DMS114 treated with DMSO at 0.1 percent for 48 hours (cell line): ENCODE results near the gene TMEM169.
"Not testable (repeated sequence)": the region's sequence is repeated elsewhere in the genome, so short reads cannot be mapped to it uniquely, and the experiment has no call there.

Experiments used
- DNase-seq: peaks from one replicate; lab custom pipeline; 2025; ENCODE audit not compliant: unreplicated experiment; lab: John Stamatoyannopoulos, UW

Gene TMEM169

DNA sequence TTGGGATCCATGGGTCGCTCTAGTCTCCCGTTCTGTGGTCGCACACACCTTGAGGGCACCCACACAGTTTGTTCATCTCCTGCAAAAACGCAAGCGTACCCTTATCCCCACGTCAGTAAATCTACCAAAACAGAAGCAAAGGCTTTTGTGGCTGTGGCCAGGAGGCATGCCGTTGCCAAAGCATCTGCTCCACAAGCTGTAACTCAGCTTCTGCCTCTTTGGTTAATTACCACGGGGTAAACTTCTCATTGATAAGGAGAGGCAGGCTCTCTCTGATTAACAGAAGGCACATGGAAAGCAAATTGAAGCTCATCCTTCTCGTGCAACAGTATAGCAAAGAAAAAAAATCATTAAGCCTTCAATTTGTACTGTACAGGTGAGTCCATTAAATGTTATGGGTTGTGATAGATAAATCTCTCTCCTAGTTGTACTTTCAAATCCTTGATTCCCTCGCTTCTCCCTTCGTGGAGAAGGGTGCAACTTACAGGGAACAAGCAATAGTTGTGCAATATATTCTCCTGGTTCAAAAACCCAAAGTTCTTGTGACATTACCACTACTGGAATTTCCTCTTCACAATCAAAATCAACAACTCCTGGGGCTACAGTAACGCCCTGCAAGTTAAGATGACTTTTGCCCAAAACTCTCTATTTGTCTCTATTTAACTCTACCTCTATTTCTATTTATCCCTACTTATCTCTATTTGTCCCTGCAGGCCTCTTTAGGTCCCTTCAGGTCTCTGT, 10.4 kb upstream of the TMEM169 start:
- DNase-seq = no peak

DNA sequence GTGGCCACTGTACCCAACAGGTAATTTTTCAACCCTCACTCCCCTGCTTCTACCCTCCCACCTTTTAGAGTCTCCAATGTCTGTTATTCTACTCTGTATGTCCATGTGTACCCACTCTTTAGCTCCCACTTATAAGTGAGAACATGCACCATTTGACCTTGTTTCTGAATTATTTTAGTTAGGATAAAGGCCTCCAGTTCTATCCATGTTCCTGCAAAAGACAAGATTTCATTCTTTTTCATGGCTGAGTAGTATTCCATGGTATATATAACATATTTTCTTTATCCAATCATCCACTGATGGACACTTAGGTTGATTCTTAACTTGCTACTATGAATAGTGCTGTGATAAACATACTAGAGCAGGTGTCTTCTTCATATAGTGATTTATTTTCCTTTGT, 9.2 kb upstream of the TMEM169 start:
- no peak for DNase-seq

DNA sequence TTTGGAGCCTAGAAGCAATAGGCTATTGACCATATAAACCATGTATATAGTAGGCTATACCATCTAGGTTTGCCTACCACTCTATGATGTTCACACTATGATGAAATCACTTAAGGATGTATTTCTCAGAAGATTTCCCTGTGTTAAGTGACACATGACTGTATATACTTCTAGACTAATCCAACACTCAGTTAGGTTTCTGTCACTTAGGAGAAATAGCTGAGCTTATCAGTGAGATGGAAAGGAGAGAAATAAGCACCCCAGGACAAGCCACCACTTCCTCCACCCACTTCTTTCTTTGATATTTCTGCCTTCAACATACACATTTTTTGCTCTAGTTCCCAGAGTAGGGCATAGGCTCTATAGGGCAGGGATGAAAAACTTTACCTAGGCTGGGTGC, 7.9 kb upstream of the TMEM169 start:
- DNase-seq = no peak

DNA sequence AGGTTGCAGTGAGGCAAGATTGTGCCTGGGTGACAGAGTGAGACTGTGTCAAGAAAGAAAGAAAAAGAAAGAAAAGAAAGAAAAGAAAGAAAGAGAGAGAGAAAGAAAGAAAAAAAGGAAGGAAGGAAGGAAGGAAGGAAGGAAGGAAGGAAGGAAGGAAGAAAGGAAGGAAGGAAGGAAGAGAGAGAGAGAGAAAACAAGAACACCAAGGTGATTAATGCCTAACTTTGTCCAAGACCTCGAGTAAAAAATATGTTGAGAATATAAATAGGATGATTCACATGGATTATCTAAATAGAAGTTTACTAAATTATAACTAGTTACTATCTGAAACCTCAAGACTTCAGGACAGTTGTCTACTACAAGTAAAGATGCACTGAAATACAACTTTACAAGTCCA, 7.3 kb upstream of the TMEM169 start:
- DNase-seq = no peak

DNA sequence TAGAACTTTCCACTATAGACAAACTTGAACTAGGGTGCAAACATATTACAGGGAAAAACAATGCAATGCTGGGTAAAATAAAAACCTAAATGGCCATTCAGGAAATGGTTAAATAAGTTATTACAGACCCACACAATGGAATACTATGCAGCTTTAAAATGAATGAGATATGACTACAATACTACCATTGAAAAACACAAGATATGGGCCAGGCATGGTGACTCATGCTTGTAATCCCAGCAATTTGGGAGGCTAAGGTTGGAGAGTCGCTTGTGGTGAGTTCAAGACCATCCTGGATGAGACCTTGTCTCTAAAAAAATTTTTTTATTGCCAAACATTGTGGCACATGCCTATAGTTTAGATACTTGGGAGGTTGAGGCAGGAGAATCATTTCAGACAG, 6.9 kb upstream of the TMEM169 start:
- DNase-seq = no peak

DNA sequence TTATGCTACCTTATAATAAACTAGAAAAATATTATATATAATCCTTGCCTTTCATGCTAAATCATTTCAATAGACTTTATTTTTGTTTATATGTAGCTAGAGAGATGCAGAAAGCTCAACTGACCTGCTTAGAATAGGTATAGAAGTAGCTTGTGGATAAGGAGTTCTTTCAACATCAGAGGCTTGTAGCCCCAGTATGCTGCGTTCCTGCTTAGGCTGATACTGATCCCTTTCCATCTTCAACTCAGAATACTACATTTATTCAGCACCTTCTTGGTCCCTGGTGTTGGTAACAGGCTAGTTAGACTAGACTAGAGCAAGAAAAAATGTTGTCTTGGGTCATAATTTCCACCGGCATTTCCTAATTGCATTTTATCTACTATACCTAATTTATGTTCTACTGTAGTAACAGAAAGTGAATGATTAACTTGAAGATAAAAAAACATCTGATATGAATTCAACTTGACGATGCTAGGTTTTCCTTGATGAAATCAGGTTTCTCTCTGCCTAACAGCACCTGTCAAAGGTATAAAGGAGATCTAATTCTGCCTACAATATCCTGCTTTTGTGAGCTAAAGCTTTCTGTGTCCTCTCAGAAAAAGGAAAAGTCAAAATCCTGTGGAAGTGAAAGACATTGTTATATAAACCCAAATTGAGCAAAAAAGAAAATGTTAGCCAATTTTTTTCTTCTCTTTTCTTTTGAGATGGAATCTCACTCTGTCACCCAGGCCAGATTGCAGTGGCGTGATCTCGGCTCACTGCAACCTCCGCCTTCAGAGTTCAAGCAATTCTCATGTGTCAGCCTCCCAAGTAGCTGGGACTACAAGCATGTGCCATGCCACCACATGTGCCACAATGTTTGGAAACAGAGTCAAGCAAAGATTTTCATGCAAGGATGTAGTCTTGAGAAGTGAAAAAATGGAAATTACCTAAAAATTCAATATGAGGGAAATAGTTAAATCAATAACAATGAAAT, 5.9 kb upstream of the TMEM169 start:
- no peak for DNase-seq

DNA sequence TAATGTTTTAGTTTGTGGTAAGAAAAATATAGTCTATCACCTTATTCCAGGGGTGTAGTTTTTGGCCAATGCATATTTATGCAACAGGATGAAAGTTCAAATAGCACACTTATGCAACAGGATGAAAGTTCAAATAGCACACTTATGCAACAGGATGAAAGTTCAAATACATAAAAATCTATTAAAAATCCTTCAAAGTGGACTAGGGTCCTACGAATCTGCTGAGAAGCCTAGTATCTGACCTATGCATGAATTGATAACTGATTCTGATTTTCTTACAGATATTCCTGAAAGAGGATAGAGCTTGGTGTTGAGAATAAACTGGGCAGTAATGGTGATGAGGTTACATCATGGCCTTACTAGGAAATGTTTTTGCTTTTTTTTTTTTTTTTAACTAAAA, 2.9 kb upstream of the TMEM169 start:
- no peak for DNase-seq

DNA sequence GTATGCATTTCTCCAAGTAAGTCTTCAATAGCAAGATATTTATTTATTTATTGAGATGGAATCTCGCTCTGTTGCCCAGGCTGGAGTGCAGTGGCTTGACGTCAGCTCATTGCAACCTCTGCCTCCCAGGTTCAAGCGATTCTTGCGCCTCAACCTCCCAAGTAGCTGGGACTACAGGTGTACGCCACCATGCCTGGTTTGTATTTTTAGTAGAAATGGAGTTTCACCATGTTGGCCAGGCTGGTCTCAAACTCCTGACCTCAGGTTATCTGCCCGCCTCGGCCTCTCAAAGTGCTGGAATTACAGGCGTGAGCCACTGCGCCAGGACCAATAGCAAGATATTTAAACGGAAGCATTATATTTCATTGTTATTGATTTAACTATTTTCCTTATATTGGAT, 1.7 kb upstream of the TMEM169 start:
- not testable (repeated sequence) for DNase-seq

DNA sequence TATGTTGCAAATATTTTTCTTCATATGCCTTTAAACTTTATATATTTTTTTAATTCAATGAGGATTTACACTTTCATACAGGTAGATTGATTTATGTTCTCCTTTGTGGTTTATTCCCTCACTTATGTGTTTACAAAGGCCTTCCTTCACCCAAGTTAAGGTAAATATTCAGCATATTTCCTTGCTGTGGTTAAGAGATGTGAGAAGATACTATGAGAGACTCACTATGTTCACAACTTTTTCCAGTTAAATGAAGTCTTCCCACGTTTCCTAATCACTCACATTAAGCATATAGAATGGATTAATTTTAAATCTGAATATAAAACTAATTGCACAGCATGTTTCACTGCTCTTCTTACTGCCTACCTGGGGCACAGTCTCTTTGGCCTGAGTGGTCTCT, 707 bp upstream of the TMEM169 start:
- DNase-seq = no peak

DNA sequence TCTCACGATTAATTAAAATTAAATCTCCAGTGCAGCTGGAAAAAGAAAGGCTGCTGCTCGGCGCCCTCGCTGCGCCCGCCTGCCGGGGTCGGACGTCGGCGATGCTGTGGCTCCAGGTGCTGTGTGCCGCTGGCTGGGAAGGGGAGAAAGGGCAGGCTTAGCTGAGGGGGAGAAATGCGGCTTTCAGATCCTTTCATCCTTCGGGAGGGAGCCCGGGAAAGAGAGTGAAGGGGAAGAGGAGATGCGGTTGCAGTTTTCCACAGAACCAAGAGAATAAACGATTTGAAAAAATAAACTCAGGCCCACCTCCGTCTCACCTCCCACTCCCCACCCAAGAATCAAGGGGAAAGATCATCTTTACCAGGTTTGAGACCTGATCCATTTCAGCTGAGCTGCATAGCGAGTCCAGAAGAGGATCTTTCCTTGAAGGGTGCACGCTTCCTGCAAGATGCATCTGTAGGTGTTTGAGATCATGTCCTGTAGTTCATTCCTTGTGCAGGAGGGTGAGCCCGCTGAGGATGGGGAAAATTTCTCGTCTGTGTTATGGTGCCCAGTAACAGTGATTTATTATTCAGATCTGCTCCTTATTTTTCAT, 495 bp downstream of the TMEM169 start:
- DNase-seq = no peak

DNA sequence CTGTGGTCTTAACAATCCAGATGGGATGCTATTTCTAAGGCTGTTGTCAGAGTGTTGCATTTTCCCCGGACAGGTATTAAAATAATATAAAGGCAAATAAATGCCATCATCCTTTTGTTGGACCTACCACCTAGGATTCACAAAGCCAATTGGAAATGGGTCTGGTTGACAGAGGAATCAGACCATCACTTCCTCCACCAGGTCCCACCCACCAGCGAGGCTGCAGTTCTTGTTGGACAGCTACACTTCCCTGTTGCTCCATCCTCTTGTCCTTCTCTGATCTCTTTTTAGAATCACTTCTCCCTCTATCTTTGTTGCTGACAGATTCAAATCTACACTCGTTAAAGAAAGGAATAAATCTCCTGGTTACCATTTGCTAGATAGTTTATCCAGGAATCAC, 1.1 kb downstream of the TMEM169 start:
- no peak for DNase-seq

DNA sequence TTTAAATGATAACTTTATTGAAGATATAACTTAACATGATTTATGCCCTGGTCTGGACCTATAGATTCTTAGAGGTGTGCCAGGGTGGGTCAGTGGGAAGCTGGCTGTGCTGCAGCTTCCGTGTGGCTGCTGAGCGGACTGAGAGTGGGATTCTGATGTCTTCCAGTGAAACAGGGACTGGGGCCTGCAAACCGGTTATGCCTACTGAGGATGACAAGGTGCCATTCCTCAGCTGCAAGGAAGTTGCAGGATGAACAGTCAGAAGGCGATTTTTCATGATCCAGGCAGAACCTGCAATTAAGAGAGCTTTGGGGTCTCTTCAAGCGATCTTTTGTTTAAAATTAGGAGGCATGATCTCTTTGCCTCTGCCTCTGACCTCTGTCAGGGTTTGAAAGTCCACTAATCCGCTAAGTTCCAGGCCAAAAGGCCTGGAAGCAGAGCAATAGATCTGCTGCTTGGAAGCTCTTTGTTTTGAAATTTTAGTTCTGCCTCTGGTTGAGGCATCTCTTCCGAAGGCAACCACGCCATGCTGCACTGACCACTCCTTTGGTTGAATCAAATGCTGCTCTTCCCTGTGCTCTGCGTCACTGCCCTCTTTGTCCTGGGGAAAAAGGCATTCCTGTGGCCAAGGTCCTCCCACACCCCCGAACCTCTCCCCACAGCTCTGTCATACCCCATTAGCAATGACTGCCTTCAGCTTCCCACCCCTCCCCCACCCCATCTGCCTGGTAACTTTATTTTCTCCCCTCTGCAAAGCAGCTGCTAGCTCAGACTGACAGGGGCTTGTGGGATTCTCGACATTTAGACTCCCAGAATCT, 2.0 kb downstream of the TMEM169 start:
- no peak for DNase-seq

DNA sequence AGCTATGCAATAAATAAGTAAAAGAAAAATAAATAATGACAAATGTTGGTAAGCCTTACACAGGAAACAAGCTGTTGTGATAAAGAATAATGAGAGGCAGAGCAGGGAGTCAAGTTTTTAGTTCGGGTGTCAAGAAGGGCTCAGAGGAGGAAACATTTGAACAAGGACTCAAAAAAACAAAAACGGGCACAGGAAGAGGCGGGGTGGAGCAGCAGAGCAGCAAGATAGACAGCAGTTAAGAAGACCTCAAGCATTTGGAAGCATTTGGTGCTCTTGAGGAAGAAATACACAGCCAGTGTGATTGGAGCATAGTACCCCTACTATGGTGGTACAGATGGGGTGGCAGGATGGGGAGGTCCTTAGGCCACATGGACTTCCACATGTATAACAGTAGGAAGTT, 2.8 kb downstream of the TMEM169 start:
- DNase-seq = no peak

DNA sequence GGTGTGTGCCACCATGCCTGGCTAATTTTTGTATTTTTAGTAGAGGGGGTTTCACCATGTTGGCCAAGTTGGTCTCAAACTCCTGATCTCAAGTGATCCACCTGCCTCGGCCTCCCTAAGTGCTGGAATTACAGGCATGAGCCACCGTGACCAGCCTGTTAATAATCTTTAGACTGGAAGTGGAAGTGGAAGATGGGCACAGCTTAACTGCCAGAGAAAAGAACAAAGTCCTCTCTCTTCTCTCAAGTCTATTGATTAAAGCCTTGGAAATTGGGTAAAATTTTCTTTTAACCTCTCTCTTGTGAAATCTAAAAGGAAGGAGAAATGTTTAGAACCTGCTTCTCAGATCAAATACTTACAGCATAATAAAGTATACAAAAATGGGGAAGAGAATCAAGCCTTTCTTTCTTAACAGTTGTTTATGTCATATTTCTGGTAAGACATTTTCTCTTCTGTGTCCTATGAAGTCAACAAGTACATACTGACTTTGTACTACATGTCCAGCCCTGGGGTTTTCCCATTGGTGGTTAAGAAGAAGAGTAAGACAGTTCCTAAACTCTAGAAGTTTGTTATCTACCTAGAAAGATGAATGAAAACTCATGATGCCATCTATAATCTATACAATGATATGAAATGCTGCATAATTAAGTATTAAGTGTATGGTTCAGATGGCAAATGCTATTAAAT, 4.6 kb downstream of the TMEM169 start:
- DNase-seq = no peak

DNA sequence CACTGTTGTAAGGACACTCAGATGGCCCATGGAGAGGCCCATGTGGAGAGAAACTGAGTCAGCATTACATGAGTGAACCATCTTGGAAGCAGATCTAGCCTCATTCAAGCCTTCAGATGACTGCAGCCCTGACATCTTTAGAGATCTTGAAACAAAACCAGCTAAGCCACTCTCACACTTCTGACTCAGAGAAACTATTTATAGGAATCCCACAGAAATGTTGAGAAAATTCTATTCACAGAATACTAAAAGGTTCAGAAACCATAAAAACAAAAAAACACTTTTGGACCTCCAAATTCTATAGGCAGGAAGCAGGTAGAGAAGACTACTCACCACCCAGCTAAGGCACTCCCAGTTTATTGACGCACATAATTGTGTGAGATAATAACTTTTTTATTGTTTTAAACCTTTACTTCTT, 8.7 kb downstream of the TMEM169 start:
- DNase-seq = no peak

DNA sequence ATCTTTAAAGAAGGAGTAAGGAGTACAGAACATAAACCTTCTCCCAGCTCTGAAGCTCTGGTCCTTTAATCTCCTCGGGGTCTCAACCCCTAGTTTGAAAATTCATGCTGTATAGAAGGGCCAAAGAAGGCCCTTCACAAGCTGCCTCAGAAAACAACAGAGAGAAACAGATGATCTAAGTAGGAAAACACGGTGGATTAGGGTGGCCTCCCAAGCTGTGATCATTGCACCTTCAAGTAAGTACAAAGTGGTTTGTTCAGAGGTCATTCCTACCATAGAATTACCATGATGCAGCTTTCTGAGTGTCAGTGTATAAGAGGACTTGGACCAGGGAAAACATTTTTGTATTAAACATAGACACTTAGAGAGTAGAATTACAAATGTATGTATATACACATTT, 10.9 kb downstream of the TMEM169 start:
- DNase-seq = no peak

DNA sequence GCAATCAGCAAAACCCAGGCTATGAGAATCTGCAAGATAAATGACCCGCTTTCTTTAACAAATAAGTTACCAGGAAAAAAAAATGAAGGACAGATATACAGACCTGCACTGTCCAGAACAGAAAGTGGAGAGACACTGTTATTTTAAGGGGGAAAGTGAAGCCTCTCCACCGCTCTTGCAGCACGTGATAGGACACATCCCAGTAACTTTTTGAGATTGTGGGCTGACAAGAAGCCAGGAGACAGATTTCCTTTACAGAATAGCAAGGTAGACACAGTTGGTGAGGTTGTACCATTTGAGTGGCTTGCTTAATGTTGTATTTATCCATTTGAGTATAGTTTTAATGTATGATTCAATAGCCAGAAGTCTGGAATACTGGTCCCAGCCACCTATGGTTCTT, 13.0 kb downstream of the TMEM169 start:
- no peak for DNase-seq

DNA sequence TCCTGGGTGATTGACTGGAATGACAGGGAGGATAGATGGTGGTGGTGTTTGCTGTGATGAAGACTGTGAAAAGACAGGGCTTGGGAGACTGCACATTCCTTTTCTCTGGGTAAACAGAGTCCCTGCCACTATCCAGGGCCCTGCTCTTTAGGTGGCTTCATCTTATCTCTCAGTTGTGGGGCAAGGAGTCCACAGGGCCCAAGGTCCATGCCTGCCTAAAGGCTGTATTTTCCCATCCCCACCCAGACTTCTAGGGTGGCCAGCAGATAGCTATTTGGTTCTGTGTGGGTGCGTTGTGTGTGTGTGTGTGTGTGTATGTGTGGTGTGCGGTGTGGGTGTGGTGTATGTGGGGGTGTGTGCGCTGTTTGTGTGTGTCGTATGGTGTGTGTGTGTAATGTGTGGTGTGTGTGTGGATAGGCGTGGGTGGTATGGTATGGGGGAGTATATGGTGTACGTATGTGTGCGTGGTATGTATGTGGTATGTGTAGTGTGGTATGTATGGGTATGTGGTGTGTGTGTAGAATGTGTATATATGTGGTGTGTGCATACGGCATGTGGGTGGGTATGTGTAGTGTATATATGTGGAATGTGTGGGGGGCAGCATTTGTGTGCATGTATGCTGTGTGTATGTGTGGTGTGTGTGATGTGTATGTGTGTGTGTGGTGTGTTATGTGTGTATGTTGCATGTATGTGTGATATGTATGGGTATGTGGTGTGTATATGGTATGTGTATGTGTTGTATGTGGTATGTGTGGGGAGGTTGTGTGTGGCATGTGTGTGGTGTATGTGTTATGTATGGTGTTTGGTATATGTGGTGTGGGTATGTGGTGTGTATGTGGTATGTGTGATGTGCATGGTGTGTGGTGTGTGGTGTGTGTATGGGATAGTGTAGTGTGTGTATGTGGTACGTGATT, 17.0 kb downstream of the TMEM169 start:
- DNase-seq = no peak

DNA sequence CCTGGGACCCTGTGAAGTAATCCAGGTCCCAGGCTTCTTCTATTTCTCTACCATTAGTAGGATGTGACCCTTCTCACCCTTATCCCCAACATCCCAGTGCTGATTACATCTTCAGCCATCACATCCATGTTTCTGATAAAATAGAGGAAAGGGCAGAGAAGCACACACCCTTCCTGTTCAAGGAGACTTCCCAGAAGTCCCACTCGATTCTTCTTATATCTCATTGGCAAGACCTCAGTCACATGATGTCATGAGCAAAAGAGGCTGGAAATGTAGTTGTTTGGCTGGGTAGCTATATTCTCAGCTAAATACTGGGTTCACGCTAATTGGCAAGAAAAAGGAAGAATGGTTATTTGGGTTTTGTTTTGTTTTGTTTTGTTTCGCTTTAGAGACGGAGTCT, 19.4 kb downstream of the TMEM169 start:
- no peak for DNase-seq
